ENCODE results near the gene EXD3. TPM values are rescaled to one million over a fixed set of nuclear protein-coding genes. Genes with fewer than 3 reads are reported as not detected.

Gene EXD3
- total and polyA plus RNA-seq, 4 donors, result 8.6 to 30.5 (median 19.5) TPM

- Histone ChIP-seq H3K9me3 (ENCODE audit: control insufficient read depth in 4 of 4, insufficient read depth in 3 of 4, low read length in 3 of 4) (peaks cover 0 to 14% (median 5%) of the 10 kb centered on the region in 4 donors), H3K27me3 (ENCODE audit: control insufficient read depth in 3 of 3, insufficient read depth in 3 of 3, low read length in 2 of 3) (no peaks in the 10 kb centered on the region), H3K4me3 (no peak overlapping the region), H3K4me1 (ENCODE audit: control insufficient read depth in 5 of 5, insufficient read depth in 5 of 5, low read length in 5 of 5) (peaks cover 0 to 27% (median 0%) of the 10 kb centered on the region in 5 donors), H3K27ac (ENCODE audit: low read depth in 1 of 2, low read length in 1 of 2) (peak overlapping the region; percentile 27 to 85), H3K9ac (ENCODE audit: insufficient read depth in 1 of 2, low read length in 2 of 2) (no peak overlapping the region), H3K36me3 (ENCODE audit: control insufficient read depth in 4 of 4, insufficient read depth in 4 of 4, low read length in 4 of 4) (peaks cover 0 to 12% (median 0%) of the 10 kb centered on the region in 4 donors)
- 75 to 89% methylated on average over 43 of the region's 43 CpGs for WGBS, 2 donors
- no peak for TF ChIP-seq CTCF (IDR thresholded peaks at IDR 0.05; ENCODE audit: control extremely low read depth, extremely low read depth)
- ATAC-seq (ENCODE audit: insufficient read depth, low FRiP score) (peak; percentile 54), DNase-seq (peak in 1 of 3 donors; percentile 32)
Measured at GRCh38 chr9:137353223-137354152, 69.5 kb downstream of the EXD3 start.

DNA sequence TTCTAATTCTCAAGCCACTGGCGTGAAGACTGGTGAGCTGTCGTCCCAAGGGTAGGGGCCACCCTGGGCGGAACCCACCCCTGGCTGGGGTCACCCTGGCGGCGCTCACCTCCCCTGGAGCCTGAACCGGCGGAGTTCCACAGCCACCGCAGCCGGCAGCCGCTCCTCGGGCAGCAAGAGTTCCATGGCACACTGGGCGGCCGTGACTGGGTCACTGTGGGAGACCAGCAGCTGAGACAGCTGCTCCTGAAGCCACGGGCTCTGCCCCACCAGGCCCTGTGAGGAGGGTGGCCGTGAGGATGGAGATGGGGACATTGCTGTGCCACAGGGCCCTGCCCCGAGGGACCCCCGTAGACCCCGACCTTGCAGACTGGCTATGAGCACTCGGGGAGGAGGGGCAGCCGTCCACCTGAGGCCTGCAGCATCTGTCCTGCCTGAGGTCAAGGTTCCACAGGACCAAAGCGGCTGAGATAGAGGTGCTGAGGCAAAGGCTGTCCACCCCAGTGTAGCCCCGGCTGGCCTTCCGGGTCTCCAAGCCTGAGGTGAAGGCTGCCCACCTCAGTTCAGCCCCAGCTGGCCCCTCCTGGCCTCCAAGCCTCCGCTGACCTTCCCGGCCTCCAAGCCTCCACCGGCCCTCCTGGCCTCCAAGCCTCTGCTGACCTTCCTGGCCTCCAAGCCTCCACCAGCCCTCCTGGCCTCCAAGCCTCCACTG is 70.3 kb downstream of the EXD3 start:
- ATAC-seq (ENCODE audit: insufficient read depth, low FRiP score), result no peak
- no peak overlapping the region for H3K4me3 ChIP-seq
- H3K36me3 ChIP-seq (ENCODE audit: control insufficient read depth in 4 of 4, insufficient read depth in 4 of 4, low read length in 4 of 4), result peaks cover 0 to 17% (median 0%) of the 10 kb centered on the region in 4 donors
- 86 to 93% methylated on average over 26 of the region's 26 CpGs for WGBS, 2 donors
- H3K9me3 ChIP-seq (ENCODE audit: control insufficient read depth in 4 of 4, insufficient read depth in 3 of 4, low read length in 3 of 4), result peaks cover 0 to 11% (median 5%) of the 10 kb centered on the region in 4 donors
- H3K9ac ChIP-seq (ENCODE audit: insufficient read depth in 1 of 2, low read length in 2 of 2), result no peak overlapping the region
- peak overlapping the region in 1 of 2 donors; percentile 79 for H3K27ac ChIP-seq (ENCODE audit: low read depth in 1 of 2, low read length in 1 of 2)
- peaks cover 0 to 27% (median 0%) of the 10 kb centered on the region in 5 donors for H3K4me1 ChIP-seq (ENCODE audit: control insufficient read depth in 5 of 5, insufficient read depth in 5 of 5, low read length in 5 of 5)
- H3K27me3 ChIP-seq (ENCODE audit: control insufficient read depth in 3 of 3, insufficient read depth in 3 of 3, low read length in 2 of 3), result no peaks in the 10 kb centered on the region
- DNase-seq, result no peak
- TF ChIP-seq CTCF (IDR thresholded peaks at IDR 0.05; ENCODE audit: control extremely low read depth, extremely low read depth), result no peak

DNA sequence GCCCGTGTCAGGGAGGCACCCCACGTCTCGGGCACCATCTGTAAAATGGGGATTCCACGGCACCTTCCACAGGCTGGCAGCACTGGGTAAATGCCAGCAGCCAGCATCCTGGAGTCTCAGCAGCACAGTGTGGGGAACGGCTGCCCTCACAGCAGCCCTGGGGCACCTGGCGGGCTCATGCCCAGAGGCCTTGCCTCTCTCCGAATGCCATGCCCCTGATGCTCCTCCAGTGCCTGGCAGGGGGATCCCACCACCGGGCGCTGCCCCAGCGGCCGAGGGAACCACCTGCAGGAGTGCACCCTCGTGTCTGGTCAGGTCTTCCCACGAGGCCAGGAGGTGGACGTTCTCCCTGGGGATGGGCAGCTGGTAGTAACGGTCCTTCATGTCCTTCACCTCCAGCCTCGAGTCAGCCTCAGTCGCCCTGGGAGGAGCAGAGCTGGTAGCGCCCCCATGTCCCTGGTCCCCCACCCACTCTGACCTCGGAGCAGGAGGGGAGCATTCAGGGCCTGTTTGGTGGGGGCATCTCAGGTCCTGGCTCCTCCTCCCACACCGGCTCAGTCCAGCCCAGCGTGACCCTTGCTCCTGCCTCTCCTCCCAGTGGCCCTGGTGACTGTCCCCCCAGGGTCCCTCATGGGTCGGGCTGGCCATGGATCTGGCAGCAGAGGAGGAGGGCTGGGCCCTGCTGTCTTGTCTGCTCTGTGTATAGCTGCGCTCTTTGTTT is 71.0 kb downstream of the EXD3 start:
- Histone ChIP-seq H3K4me3 (no peak overlapping the region), H3K4me1 (ENCODE audit: control insufficient read depth in 5 of 5, insufficient read depth in 5 of 5, low read length in 5 of 5) (peaks cover 0 to 27% (median 0%) of the 10 kb centered on the region in 5 donors), H3K27me3 (ENCODE audit: control insufficient read depth in 3 of 3, insufficient read depth in 3 of 3, low read length in 2 of 3) (no peaks in the 10 kb centered on the region), H3K9ac (ENCODE audit: insufficient read depth in 1 of 2, low read length in 2 of 2) (no peak overlapping the region), H3K9me3 (ENCODE audit: control insufficient read depth in 4 of 4, insufficient read depth in 3 of 4, low read length in 3 of 4) (peaks cover 0 to 9% (median 3%) of the 10 kb centered on the region in 4 donors), H3K36me3 (ENCODE audit: control insufficient read depth in 4 of 4, insufficient read depth in 4 of 4, low read length in 4 of 4) (peaks cover 0 to 17% (median 3%) of the 10 kb centered on the region in 4 donors), H3K27ac (ENCODE audit: low read depth in 1 of 2, low read length in 1 of 2) (no peak overlapping the region)
- 84 to 89% methylated on average over 21 to 23 of the region's 23 CpGs for WGBS, 2 donors
- DNase-seq (no peak), ATAC-seq (ENCODE audit: insufficient read depth, low FRiP score) (no peak)
- TF ChIP-seq CTCF (IDR thresholded peaks at IDR 0.05; ENCODE audit: control extremely low read depth, extremely low read depth), result no peak

Data from lung (tissue), 12 donors.